ENCODE data around the gene RET. TPM values are rescaled to one million over a fixed set of nuclear protein-coding genes. Genes with fewer than 3 reads are reported as not detected.

The RET gene
- polyA plus RNA-seq, 3 donors, result 0.08 to 0.39 (median 0.14) TPM

- Histone ChIP-seq H3K79me2 (ENCODE audit: insufficient read depth, low read length) (no peaks in the 10 kb centered on the region), H3K9ac (ENCODE audit: insufficient read depth, low read length, poor library complexity, severe bottlenecking) (peak overlapping the region; percentile 51), H2AFZ (ENCODE audit: insufficient read depth, low read depth, low read length, poor library complexity, severe bottlenecking) (no peak overlapping the region), H3K9me3 (replicated peaks in 1 of 2; ENCODE audit: control insufficient read depth in 1 of 2, insufficient read depth in 1 of 2, low read length in 2 of 2) (no peaks in the 10 kb centered on the region), H3K4me2 (replicated peaks; ENCODE audit: extremely low read depth, low read length, poor library complexity, severe bottlenecking) (no peak overlapping the region), H3K36me3 (replicated peaks in 1 of 2; ENCODE audit: control insufficient read depth in 1 of 2, insufficient read depth in 2 of 2, low read length in 2 of 2) (no peaks in the 10 kb centered on the region), H3K27me3 (ENCODE audit: control insufficient read depth in 2 of 2, insufficient read depth in 2 of 2, low read length in 2 of 2) (no peaks in the 10 kb centered on the region), H3K4me3 (replicated peaks in 1 of 3; ENCODE audit: low read depth in 2 of 3, low read length in 3 of 3) (no peak overlapping the region), H3K4me1 (ENCODE audit: control insufficient read depth in 1 of 2, insufficient read depth in 2 of 2, low read length in 2 of 2) (peaks cover 46 to 51% of the 10 kb centered on the region in 2 donors), H4K20me1 (ENCODE audit: insufficient read depth, low read length) (no peaks in the 10 kb centered on the region), H3K27ac (ENCODE audit: low read depth in 1 of 2, low read length in 2 of 2) (peak overlapping the region; percentile 74 to 94)
- Mint-ChIP-seq H3K9me3 (peaks cover 0 to 2% (median 0%) of the 10 kb centered on the region in 7 donors), H3K27ac (peak overlapping the region; percentile 94 to 98 (median 98)), H3K36me3 (peaks cover 0 to under 1% of the 10 kb centered on the region in 2 donors), H3K27me3 (ENCODE audit: low read depth in 3 of 3) (peaks cover 1 to 7% (median 2%) of the 10 kb centered on the region in 3 donors), H3K4me3 (no peak overlapping the region), H3K4me1 (peaks cover 50% of the 10 kb centered on the region)
- WGBS (ENCODE audit: insufficient coverage), result 91% methylated on average over 30 of the region's 31 CpGs
- TF ChIP-seq CTCF (IDR thresholded peaks at IDR 0.05), result no peak
- intact Hi-C loops (cut with micrococcal nuclease), result loop anchor here (2.0 to 5.0 kb wide), 2 partner anchors 19 to 43 kb away; partner anchors contain the start of gene CSGALNACT2 (in 1 of the 2)
- no peak for DNase-seq
Measured at GRCh38 chr10:43119416-43120115, 42.7 kb downstream of the RET start.

- peaks cover 0 to 2% (median 0%) of the 10 kb centered on the region in 7 donors for H3K9me3 Mint-ChIP-seq
- WGBS (ENCODE audit: insufficient coverage), result 64% methylated on average over 14 of the region's 19 CpGs
- TF ChIP-seq CTCF (IDR thresholded peaks at IDR 0.05), result no peak
- Histone ChIP-seq H3K4me1 (ENCODE audit: control insufficient read depth in 1 of 2, insufficient read depth in 2 of 2, low read length in 2 of 2) (peaks cover 49 to 58% of the 10 kb centered on the region in 2 donors), H3K4me3 (replicated peaks in 1 of 3; ENCODE audit: low read depth in 2 of 3, low read length in 3 of 3) (no peak overlapping the region), H3K9ac (ENCODE audit: insufficient read depth, low read length, poor library complexity, severe bottlenecking) (peak overlapping the region; percentile 51), H3K36me3 (replicated peaks in 1 of 2; ENCODE audit: control insufficient read depth in 1 of 2, insufficient read depth in 2 of 2, low read length in 2 of 2) (no peaks in the 10 kb centered on the region), H3K4me2 (replicated peaks; ENCODE audit: extremely low read depth, low read length, poor library complexity, severe bottlenecking) (peak overlapping the region; percentile 29), H3K27me3 (ENCODE audit: control insufficient read depth in 2 of 2, insufficient read depth in 2 of 2, low read length in 2 of 2) (no peaks in the 10 kb centered on the region), H3K79me2 (ENCODE audit: insufficient read depth, low read length) (no peaks in the 10 kb centered on the region), H3K27ac (ENCODE audit: low read depth in 1 of 2, low read length in 2 of 2) (peak overlapping the region; percentile 74 to 94), H2AFZ (ENCODE audit: insufficient read depth, low read depth, low read length, poor library complexity, severe bottlenecking) (no peak overlapping the region), H4K20me1 (ENCODE audit: insufficient read depth, low read length) (no peaks in the 10 kb centered on the region), H3K9me3 (replicated peaks in 1 of 2; ENCODE audit: control insufficient read depth in 1 of 2, insufficient read depth in 1 of 2, low read length in 2 of 2) (no peaks in the 10 kb centered on the region)
- peaks cover 1 to 7% (median 2%) of the 10 kb centered on the region in 3 donors for H3K27me3 Mint-ChIP-seq (ENCODE audit: low read depth in 3 of 3)
- peak overlapping the region; percentile 94 to 98 (median 98) for H3K27ac Mint-ChIP-seq
- peaks cover 0 to 6% of the 10 kb centered on the region in 2 donors for H3K36me3 Mint-ChIP-seq
- intact Hi-C loops (cut with micrococcal nuclease), result loop anchor here (2.0 to 5.0 kb wide), 2 partner anchors 18 to 42 kb away; partner anchors contain the start of gene CSGALNACT2 (in 1 of the 2)
- DNase-seq, result no peak
- peaks cover 55% of the 10 kb centered on the region for H3K4me1 Mint-ChIP-seq
- peak overlapping the region; percentile 57 to 68 for H3K4me3 Mint-ChIP-seq
Measured at GRCh38 chr10:43120116-43120928, 43.5 kb downstream of the RET start.

Data from CD14-positive monocyte (primary cell).